MM.1S (cell line): ENCODE data around the gene EFNB1.

Experiments
- DNase-seq: peaks from one replicate; pipeline ENCODE4 v3.0.0-alpha.2; 2015
- H2AFZ ChIP-seq: fragments of 300-600 bp; sonication (generic); 2 replicates; pipeline ENCODE4 v1.6.0; 2016; ENCODE audit warnings: antibody characterized with exemption, low read length
- H3F3A ChIP-seq: fragments of 300-600 bp; sonication (generic); 2 replicates; pipeline ENCODE4 v1.6.1; 2016; ENCODE audit warnings: mild to moderate bottlenecking, antibody characterized with exemption, low read length, moderate library complexity, mixed read lengths; ENCODE audit not compliant: insufficient read depth
- H3K27ac ChIP-seq: fragments of 300-600 bp; sonication (generic); 2 replicates; pipeline ENCODE4 v1.5.1; 2016; ENCODE audit warnings: mild to moderate bottlenecking, low read length
- H3K27me3 ChIP-seq: fragments of 300-600 bp; sonication (generic); replicated peaks from 2 replicates; pipeline ENCODE4 v1.6.0; 2016; ENCODE audit warnings: low read length; ENCODE audit not compliant: insufficient read depth
- H3K36me3 ChIP-seq: fragments of 300-600 bp; sonication (generic); replicated peaks from 2 replicates; pipeline ENCODE4 v1.6.1; 2016; ENCODE audit warnings: mild to moderate bottlenecking, low read length, mixed read lengths; ENCODE audit not compliant: insufficient read depth
- H3K4me1 ChIP-seq: fragments of 300-600 bp; sonication (generic); 2 replicates; pipeline ENCODE4 v1.6.1; 2016; ENCODE audit warnings: low read length, mixed read lengths
- H3K4me2 ChIP-seq: fragments of 300-600 bp; sonication (generic); 2 replicates; pipeline ENCODE4 v1.6.0; 2016; ENCODE audit warnings: low read depth, low read length
- H3K4me3 ChIP-seq: fragments of 300-600 bp; sonication (generic); 2 replicates; pipeline ENCODE4 v1.5.1; 2016; ENCODE audit warnings: low read length, mixed read lengths
- H3K79me2 ChIP-seq: fragments of 300-600 bp; sonication (generic); 2 replicates; pipeline ENCODE4 v1.6.1; 2016; ENCODE audit warnings: mixed run types, low read length, mixed read lengths
- H3K9ac ChIP-seq: fragments of 300-600 bp; sonication (generic); 2 replicates; pipeline ENCODE4 v1.6.1; 2016; ENCODE audit warnings: low read length, mixed read lengths
- H3K9me2 ChIP-seq: fragments of 300-600 bp; sonication (generic); replicated peaks from 2 replicates; pipeline ENCODE4 v1.6.1; 2016; ENCODE audit warnings: mild to moderate bottlenecking, low read length, mixed read lengths; ENCODE audit not compliant: insufficient read depth
- H3K9me3 ChIP-seq: fragments of 300-600 bp; sonication (generic); replicated peaks from 2 replicates; pipeline ENCODE4 v1.6.1; 2016; ENCODE audit warnings: mild to moderate bottlenecking, low read length, mixed read lengths; ENCODE audit not compliant: insufficient read depth
- H4K20me1 ChIP-seq: fragments of 300-600 bp; sonication (generic); 2 replicates; pipeline ENCODE4 v1.6.1; 2016; ENCODE audit warnings: mild to moderate bottlenecking, low read length, moderate library complexity, mixed read lengths; ENCODE audit not compliant: insufficient read depth
- CTCF ChIP-seq: fragments of 300-600 bp; sonication (generic); IDR thresholded peaks from 2 replicates; pipeline ENCODE4 v1.5.1; 2016; ENCODE audit warnings: antibody characterized with exemption, low read length, mixed read lengths
- EZH2 ChIP-seq: fragments of 300-600 bp; sonication (generic); optimal IDR thresholded peaks from 2 replicates; pipeline ENCODE3; 2017; ENCODE audit warnings: low read depth, mild to moderate bottlenecking, antibody characterized with exemption, low read length, mixed read lengths
- EZH2phosphoT487 ChIP-seq: fragments of 300-600 bp; sonication (generic); IDR thresholded peaks from 2 replicates; pipeline ENCODE4 v1.6.1; 2018; ENCODE audit warnings: antibody characterized with exemption, low read length

Gene EFNB1

GRCh38 chrX:68842351-68842750, 13.5 kb downstream of the EFNB1 start:
- H3K9me2 ChIP-seq: no peaks in the 10 kb centered on the region
- no peaks in the 10 kb centered on the region for H3K9me3 ChIP-seq
- TF ChIP-seq EZH2 (no peak), EZH2phosphoT487 (no peak), CTCF (no peak)
- no peaks in the 10 kb centered on the region for H3K79me2 ChIP-seq
- no peak overlapping the region for H3K4me3 ChIP-seq
- no peaks in the 10 kb centered on the region for H3K27me3 ChIP-seq
- H4K20me1 ChIP-seq: no peaks in the 10 kb centered on the region
- DNase-seq: no peak
- no peak overlapping the region for H3K4me2 ChIP-seq
- no peaks in the 10 kb centered on the region for H3F3A ChIP-seq
- H3K36me3 ChIP-seq: no peaks in the 10 kb centered on the region
- no peak overlapping the region for H2AFZ ChIP-seq
- no peaks in the 10 kb centered on the region for H3K4me1 ChIP-seq
- H3K9ac ChIP-seq: no peak overlapping the region
- H3K27ac ChIP-seq: no peak overlapping the region

GRCh38 chrX:68842781-68843581, 14.2 kb downstream of the EFNB1 start:
- no peaks in the 10 kb centered on the region for H3K9me2 ChIP-seq
- no peaks in the 10 kb centered on the region for H4K20me1 ChIP-seq
- H3K79me2 ChIP-seq: no peaks in the 10 kb centered on the region
- no peaks in the 10 kb centered on the region for H3K4me1 ChIP-seq
- H3K27me3 ChIP-seq: no peaks in the 10 kb centered on the region
- no peak overlapping the region for H3K4me3 ChIP-seq
- no peak overlapping the region for H3K27ac ChIP-seq
- no peaks in the 10 kb centered on the region for H3K9me3 ChIP-seq
- no peaks in the 10 kb centered on the region for H3K36me3 ChIP-seq
- no peak for DNase-seq
- no peak overlapping the region for H3K9ac ChIP-seq
- no peaks in the 10 kb centered on the region for H3F3A ChIP-seq
- no peak for TF ChIP-seq EZH2phosphoT487
- TF ChIP-seq EZH2: no peak
- TF ChIP-seq CTCF: no peak
- no peak overlapping the region for H3K4me2 ChIP-seq
- no peak overlapping the region for H2AFZ ChIP-seq

- Histone ChIP-seq H3K27ac (no peak overlapping the region), H3K9me3 (no peaks in the 10 kb centered on the region), H2AFZ (no peak overlapping the region), H3K4me1 (no peaks in the 10 kb centered on the region), H3K36me3 (no peaks in the 10 kb centered on the region), H4K20me1 (no peaks in the 10 kb centered on the region), H3K79me2 (no peaks in the 10 kb centered on the region), H3K4me2 (no peak overlapping the region), H3F3A (no peaks in the 10 kb centered on the region), H3K9ac (no peak overlapping the region), H3K9me2 (no peaks in the 10 kb centered on the region), H3K4me3 (no peak overlapping the region), H3K27me3 (no peaks in the 10 kb centered on the region)
- no peak for TF ChIP-seq CTCF
- no peak for TF ChIP-seq EZH2
- TF ChIP-seq EZH2phosphoT487: no peak
- no peak for DNase-seq
Observed at GRCh38 chrX:68843992-68844391, 15.2 kb downstream of the EFNB1 start.
